ENCODE data around the gene SMTNL2. TPM values are rescaled to one million over a fixed set of nuclear protein-coding genes. Genes with fewer than 3 reads are reported as not detected.
"Not testable (repeated sequence)": the region's sequence is repeated elsewhere in the genome, so short reads cannot be mapped to it uniquely, and the experiment has no call there.

Gene SMTNL2
- total RNA-seq, 4 donors from 2014 or later = 0.44 to 0.81 (median 0.67) TPM

DNA sequence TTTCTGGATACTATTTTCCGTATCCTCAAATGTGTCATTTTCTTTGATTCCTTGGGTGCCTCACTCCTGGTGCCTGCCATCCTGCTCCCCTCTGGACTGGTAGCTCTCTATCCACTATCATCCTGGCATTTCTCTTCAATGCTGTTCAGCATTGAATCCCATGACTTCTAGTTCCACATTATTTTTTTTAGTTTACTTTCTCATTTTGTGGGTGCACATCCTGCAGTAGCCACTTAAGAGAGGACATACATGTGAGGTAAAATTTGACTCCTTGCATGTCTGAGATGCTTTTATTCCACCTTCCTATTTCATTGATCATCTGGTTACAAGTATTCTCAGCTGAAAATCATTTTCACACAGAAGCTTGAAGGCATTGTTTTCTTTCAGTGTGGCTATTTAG, 38.0 kb downstream of the SMTNL2 start:
- DNase-seq = no peak
- H3K27me3 ChIP-seq = no peaks in the 10 kb centered on the region
- H3K4me1 ChIP-seq = no peaks in the 10 kb centered on the region
- intact Hi-C loops (cut with DNase I) = no loop called here
- no peak overlapping the region for H3K4me3 ChIP-seq (replicated peaks in 1 of 3)
- 96 to 98% methylated on average over 1 of the region's 1 CpG for WGBS, 2 donors
- no peak for TF ChIP-seq POLR2A (IDR thresholded peaks at IDR 0.05)
- TF ChIP-seq CTCF (IDR thresholded peaks at IDR 0.05) = no peak
- no peaks in the 10 kb centered on the region for H3K36me3 ChIP-seq
- no peak overlapping the region for H3K27ac ChIP-seq
- no peaks in the 10 kb centered on the region for H3K9me3 ChIP-seq

DNA sequence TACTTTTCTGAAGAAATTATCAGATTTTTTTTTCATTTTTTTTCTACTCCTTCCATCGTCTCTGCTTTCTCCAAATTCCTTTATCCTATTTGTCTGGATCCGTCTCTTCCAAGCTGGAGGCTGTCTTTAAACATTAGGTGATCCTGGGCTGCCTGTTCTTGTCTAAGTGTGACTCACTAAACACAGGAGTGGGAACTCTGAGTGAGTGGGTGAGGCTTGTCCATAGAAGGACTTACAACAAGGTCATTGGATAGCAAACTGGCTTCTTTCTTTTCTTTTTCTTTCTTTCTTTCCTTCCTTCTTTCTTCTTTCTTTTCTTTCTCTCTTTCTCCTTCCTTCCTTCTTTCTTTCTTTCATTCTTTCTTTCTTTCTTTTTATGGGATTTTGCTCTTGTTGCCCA, 38.9 kb downstream of the SMTNL2 start:
- Histone ChIP-seq H3K9me3 (no peaks in the 10 kb centered on the region), H3K4me1 (no peaks in the 10 kb centered on the region), H3K27ac (no peak overlapping the region), H3K27me3 (no peaks in the 10 kb centered on the region), H3K4me3 (replicated peaks in 1 of 3) (no peak overlapping the region), H3K36me3 (no peaks in the 10 kb centered on the region)
- 81% methylated on average over 2 of the region's 2 CpGs for WGBS, 2 donors
- TF ChIP-seq CTCF (IDR thresholded peaks at IDR 0.05) = no peak
- TF ChIP-seq POLR2A (IDR thresholded peaks at IDR 0.05) = no peak
- no peak for DNase-seq
- intact Hi-C loops (cut with DNase I) = no loop called here

GRCh38 chr17:4624451-4624911, 40.2 kb downstream of the SMTNL2 start:
- H3K36me3 ChIP-seq; DNase-seq; intact Hi-C loops (cut with DNase I); H3K9me3 ChIP-seq; H3K4me1 ChIP-seq; H3K27me3 ChIP-seq; H3K4me3 ChIP-seq (replicated peaks in 1 of 3); H3K27ac ChIP-seq: not testable (repeated sequence)
- WGBS, 2 donors = 79 to 81% methylated on average over 3 of the region's 3 CpGs

DNA sequence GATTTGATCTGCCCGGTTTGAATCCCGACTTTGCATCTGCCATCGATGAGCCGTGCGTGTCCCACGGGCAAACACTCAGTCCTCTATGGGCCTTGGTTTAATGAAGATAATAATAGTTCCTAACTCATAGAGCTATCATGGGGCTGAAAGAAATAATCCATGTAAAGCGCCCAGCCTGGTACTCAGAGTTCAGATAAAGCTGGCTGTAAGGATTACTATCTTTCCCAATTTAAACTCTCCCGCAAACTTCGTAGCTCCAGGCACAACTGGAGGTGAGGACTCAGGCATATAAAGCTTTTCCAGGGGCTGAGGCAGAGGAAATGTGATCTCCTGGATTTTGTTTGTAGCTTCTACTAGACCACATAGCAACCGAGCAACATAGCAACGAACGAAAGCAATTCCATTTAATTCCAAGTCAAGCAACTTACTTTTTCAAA, 40.9 kb downstream of the SMTNL2 start:
- H3K9me3 ChIP-seq = no peaks in the 10 kb centered on the region
- DNase-seq = no peak
- WGBS, 2 donors = 80 to 86% methylated on average over 12 of the region's 12 CpGs
- H3K36me3 ChIP-seq = no peaks in the 10 kb centered on the region
- H3K4me1 ChIP-seq = no peaks in the 10 kb centered on the region
- no peak overlapping the region for H3K27ac ChIP-seq
- no peaks in the 10 kb centered on the region for H3K27me3 ChIP-seq
- no peak overlapping the region for H3K4me3 ChIP-seq (replicated peaks in 1 of 3)
- TF ChIP-seq POLR2A (IDR thresholded peaks at IDR 0.05) (no peak), CTCF (IDR thresholded peaks at IDR 0.05) (no peak)
- intact Hi-C loops (cut with DNase I) = no loop called here

DNA sequence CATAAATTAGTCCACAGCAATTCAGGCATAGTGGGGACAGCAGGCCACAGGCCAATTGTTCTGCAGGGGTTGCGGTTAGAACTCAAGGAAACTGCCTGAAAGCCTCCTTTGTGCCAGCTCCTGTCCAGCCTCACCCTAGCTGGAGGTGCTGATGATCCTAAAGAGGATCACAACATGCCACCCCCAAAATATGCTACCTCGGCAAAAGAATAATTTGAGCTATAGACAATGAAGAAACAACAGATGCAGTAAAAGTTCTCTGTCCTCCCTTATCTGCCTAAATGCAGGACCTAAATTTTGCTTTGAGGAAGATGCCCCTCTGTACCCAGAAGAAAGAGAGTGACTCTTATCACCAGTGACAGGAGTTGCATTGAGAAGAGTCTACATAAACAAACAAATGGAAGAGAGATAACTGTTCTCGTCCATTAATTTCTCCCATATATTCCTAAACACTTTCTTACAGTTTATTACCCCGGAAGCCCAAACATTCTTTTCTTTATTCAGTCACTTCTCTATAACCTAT, 42.5 kb downstream of the SMTNL2 start:
- H3K4me1 ChIP-seq = no peaks in the 10 kb centered on the region
- H3K36me3 ChIP-seq = no peaks in the 10 kb centered on the region
- no peaks in the 10 kb centered on the region for H3K9me3 ChIP-seq
- no peak for DNase-seq
- WGBS, 2 donors = 79 to 87% methylated on average over 4 of the region's 4 CpGs
- TF ChIP-seq CTCF (IDR thresholded peaks at IDR 0.05) (no peak), POLR2A (IDR thresholded peaks at IDR 0.05) (no peak)
- no peaks in the 10 kb centered on the region for H3K27me3 ChIP-seq
- intact Hi-C loops (cut with DNase I) = no loop called here
- H3K27ac ChIP-seq = no peak overlapping the region
- H3K4me3 ChIP-seq (replicated peaks in 1 of 3) = no peak overlapping the region
